Tibial nerve (tissue), 3 donors: ENCODE data around the gene GPER1.

ENCODE experiments used
- CTCF ChIP-seq, 5 experiments: fragments of 200-600 bp in 3 of 5; fragments of 450-650 bp in 2 of 5; sonication (generic) in 3 of 5; IDR thresholded peaks; one replicate each; pipeline ENCODE4 v1.5.1; 2016 to 2019; ENCODE audit warnings: antibody characterized with exemption in 5 of 5, mild to moderate bottlenecking in 3 of 5, moderate library complexity in 2 of 5
- POLR2A ChIP-seq, 2 donors: fragments of 450-650 bp; IDR thresholded peaks; one replicate each; pipeline ENCODE4 v1.6.1; 2017; ENCODE audit warnings: antibody characterized with exemption in 2 of 2, mild to moderate bottlenecking in 2 of 2, moderate library complexity in 2 of 2

DNA sequence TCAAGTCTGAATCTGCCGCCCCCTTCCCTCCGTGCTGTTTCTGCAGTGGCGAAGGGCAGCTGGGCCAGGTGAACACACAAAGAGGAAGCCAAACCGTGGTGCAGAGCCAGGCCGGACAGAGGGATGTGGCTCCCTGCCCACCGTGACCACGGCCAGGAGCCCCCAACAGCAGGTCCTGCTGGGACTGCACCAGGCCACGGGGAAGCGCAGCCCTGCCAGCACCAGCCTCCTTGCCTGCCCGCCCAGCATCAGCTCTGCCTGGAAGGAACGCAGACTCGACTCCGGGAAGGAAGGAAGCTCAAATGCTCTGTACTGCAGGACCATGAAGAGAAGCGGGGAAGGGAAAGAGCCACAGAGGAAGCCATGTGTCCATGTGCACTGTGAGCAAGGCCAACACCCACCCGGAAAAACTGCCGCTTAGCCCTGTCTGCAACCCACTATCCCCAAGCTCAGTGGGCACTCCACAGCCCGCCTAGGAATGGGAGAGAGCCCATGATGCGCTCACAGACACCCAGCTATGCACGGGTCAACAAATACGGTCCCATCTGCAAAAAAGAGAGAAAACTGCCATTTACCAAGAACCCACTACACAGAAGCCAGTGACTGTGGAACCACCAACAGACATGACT lies 19.0 kb downstream of the GPER1 start:
- TF ChIP-seq CTCF (IDR thresholded peaks at IDR 0.05) (no peak), POLR2A (IDR thresholded peaks at IDR 0.05) (no peak)
